ENCODE results near the gene HSDL2.
"Not testable (repeated sequence)": the region's sequence is repeated elsewhere in the genome, so short reads cannot be mapped to it uniquely, and the experiment has no call there.

The HSDL2 gene

DNA sequence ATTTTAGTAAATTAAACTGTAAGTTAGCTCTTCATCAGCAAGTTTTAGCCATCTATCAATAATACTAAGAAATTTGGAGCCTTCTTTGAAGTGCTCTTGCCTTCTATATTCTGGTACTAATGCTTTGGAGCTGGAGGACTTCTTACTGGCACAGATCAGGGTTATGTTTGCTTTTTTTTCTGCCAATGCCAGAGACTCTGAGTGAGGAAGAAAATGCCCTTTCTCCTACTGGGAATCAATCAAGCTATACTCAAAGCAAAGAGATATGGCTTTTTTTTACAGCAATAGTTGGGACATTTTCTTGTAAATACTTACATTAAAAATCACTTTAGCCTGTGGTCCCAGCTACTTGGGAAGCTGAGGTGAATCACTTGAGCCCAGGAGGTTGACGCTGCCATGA is 4.3 kb downstream of the HSDL2 start:
- CTCF ChIA-PET: interaction anchor here (0.6 to 1.2 kb wide), 4 partner anchors 271 to 408 kb away, joined by 3 to 4 read pairs (median 3); no protein-coding TSS in a partner anchor
- TF ChIP-seq, protein P1, sequence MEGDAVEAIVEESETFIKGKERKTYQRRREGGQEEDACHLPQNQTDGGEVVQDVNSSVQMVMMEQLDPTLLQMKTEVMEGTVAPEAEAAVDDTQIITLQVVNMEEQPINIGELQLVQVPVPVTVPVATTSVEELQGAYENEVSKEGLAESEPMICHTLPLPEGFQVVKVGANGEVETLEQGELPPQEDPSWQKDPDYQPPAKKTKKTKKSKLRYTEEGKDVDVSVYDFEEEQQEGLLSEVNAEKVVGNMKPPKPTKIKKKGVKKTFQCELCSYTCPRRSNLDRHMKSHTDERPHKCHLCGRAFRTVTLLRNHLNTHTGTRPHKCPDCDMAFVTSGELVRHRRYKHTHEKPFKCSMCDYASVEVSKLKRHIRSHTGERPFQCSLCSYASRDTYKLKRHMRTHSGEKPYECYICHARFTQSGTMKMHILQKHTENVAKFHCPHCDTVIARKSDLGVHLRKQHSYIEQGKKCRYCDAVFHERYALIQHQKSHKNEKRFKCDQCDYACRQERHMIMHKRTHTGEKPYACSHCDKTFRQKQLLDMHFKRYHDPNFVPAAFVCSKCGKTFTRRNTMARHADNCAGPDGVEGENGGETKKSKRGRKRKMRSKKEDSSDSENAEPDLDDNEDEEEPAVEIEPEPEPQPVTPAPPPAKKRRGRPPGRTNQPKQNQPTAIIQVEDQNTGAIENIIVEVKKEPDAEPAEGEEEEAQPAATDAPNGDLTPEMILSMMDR (conservative IDR thresholded peaks at IDR 0.05; ENCODE audit: low read depth): no peak
- no peak for DNase-seq (ENCODE audit: low spot score)
- POLR2A ChIA-PET (ENCODE audit: low non-redundant PET): no interaction called here
- H3K27ac ChIP-seq: no peak overlapping the region

DNA sequence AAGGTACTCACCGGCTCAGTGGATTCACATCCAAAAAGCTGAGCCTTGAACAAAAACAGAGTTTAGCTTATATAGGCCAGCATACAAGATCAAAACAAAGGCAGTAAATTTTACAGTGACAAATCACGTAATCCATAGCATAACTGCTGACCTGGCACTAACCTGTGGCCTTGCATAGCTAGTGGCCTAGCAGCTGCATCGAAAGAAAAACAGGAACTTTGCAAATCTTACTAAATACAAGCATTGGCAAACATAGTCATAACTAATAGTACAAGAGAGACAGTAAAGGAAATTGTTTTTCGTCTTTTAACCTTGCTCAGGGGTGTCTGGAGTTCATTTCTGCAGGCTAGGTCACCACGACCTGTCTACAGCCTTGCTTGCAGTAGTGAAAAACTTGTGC is 4.8 kb downstream of the HSDL2 start:
- ChIA-PET POLR2A (ENCODE audit: low non-redundant PET) (no interaction called here), CTCF (interaction anchor here (0.6 to 1.2 kb wide), 5 partner anchors 77 to 408 kb away, joined by 3 to 4 read pairs (median 3); no protein-coding TSS in a partner anchor)
- no peak overlapping the region for H3K27ac ChIP-seq
- DNase-seq (ENCODE audit: low spot score): no peak
- TF ChIP-seq, protein P1 (conservative IDR thresholded peaks at IDR 0.05; ENCODE audit: low read depth): no peak

DNA sequence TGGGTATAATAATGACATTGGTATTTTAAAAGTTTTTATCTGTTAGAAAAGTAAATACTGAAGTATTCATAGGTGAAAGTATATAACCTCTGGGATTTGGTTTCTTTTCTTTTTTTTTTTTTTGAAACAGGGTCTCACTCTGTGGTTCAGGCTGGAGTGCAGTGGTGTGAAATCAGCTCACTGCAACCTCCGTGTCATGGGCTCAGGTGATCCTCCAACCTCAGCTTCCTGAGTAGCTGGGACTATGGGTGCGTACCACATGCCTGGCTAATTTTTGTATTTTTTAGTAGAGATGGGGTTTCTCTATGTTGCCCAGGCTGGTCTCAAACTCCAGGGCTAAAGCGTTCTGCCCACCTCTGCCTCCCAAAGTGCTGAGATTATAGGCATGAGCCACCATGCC is 7.2 kb downstream of the HSDL2 start:
- ChIA-PET POLR2A (ENCODE audit: low non-redundant PET) (no interaction called here), CTCF (interaction anchor here (0.6 kb wide), 1 partner anchor 661 kb away, joined by 3 read pairs; no protein-coding TSS in a partner anchor)
- DNase-seq (ENCODE audit: low spot score): no peak
- no peak overlapping the region for H3K27ac ChIP-seq
- TF ChIP-seq, protein P1 (conservative IDR thresholded peaks at IDR 0.05; ENCODE audit: low read depth): no peak

DNA sequence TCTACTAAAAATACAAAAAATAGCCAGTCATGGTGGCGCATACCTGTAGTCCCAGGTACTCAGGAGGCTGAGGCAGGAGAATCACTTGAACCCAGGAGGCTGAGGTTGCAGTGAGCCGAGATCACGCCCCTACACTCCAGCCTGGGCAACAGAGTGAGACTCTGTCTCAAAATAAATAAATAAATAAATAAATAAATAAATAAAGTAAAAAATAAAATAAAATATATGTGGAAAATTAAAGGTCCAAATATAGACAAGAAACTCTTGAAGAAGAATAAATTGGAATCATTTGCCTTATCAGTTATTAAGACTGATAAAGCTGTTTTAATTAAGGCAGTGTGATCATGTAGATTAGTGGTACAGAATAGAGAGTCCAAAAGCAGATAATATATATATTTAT is 10.0 kb downstream of the HSDL2 start:
- DNase-seq (ENCODE audit: low spot score); H3K27ac ChIP-seq; CTCF ChIA-PET; POLR2A ChIA-PET (ENCODE audit: low non-redundant PET): not testable (repeated sequence)

DNA sequence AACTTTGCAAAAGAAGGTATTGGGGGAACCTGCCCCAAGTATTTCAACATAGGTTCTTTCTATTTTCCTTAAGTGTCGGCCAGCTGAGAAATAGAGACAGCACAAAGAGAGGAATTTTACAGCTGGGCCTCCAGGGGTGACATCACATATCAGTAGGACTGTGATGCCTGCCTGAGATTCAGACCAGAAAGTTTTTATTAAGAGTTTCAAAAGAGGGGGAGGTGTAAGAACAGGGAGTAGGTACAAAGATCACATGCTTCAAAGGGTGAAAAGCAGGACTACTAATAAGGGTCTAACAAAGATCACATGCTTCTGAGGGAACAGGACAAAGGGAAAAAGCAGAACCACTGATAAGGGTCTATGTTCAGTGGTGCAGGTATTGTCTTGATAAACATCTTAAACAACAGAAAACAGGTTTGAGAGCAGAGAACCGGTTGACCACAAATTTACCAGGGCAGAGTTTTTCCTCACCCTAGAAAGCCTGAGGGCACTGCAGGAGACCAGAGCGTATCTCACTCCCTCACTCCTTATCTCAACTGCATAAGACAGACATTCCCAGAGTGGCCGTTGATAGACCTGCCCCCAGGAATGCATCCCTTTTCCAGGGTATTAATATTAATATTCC is 12.1 kb downstream of the HSDL2 start:
- H3K27ac ChIP-seq; POLR2A ChIA-PET (ENCODE audit: low non-redundant PET); DNase-seq (ENCODE audit: low spot score): not testable (repeated sequence)
- CTCF ChIA-PET: interaction anchor here (0.7 kb wide), 1 partner anchor 16 kb away, joined by 3 read pairs; no protein-coding TSS in a partner anchor

DNA sequence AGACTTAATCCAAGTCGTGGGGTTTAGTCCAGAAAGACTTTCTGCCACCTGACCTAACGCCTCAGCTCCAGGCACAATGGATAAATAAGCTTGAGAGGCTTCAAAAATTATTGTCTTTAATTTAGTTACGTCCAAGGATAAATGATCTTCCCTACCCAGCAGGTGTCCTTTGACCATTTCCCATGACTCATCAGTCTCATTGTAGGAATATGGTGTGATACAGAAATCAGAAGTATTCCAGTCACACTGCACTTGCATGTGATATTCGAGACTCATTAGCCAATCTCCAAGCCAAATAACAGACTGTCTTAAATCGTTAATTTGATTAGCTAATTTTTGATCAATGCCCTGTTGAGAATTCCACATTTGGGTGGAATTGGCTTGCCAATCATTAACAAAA is 13.2 kb downstream of the HSDL2 start:
- POLR2A ChIA-PET (ENCODE audit: low non-redundant PET); DNase-seq (ENCODE audit: low spot score); H3K27ac ChIP-seq; CTCF ChIA-PET: not testable (repeated sequence)

DNA sequence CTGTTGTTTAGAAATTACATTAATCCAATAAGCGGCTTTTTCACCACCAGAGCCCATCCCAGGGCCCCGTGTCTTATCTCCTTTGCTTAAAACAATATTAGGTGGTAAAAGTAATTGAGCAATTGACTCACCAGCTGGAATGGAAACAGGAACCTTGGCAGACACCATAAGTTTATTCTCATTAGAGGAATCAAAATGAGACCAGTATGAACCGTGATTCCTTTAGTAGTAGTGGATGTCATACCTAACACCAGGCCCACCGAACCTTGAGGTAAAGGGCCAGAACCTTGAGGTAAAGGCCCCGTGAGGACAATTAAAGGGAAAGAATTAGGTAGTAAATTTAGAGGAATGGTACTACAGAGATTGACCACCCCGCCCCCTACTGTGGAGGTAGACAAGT is 16.5 kb downstream of the HSDL2 start:
- DNase-seq (ENCODE audit: low spot score): no peak
- TF ChIP-seq, protein P1 (conservative IDR thresholded peaks at IDR 0.05; ENCODE audit: low read depth): no peak
- POLR2A ChIA-PET (ENCODE audit: low non-redundant PET): no interaction called here

DNA sequence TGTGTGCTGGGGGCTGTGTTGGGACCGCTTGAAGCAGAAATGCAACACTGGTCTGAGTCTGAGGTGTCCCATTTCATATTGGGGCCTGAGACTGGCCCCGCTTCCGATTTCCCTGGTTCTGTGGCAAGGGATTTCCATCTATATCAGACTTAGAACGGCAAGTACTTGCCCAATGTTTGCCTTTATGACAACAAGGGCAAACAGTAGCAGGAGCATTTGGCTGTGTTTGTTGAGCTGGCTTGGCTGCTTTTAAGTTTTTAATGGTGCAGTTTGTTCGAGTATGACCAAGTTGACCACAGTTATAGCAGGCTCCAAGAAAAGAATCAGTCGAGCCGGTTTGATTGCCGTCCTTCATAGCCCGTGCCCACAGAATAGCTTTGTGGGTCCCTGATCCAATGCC is 17.0 kb downstream of the HSDL2 start:
- no peak overlapping the region for H3K27ac ChIP-seq
- DNase-seq (ENCODE audit: low spot score): no peak
- CTCF ChIA-PET: no interaction called here
- POLR2A ChIA-PET (ENCODE audit: low non-redundant PET): no interaction called here
- TF ChIP-seq, protein P1 (conservative IDR thresholded peaks at IDR 0.05; ENCODE audit: low read depth): no peak

More for the DNA sequence above, 16.5 kb downstream of the HSDL2 start:
- CTCF ChIA-PET: no interaction called here
- H3K27ac ChIP-seq: no peak overlapping the region

Measured in RWPE1 (cell line).